H1 (cell line): Measurements from ENCODE around the gene PPP1R14C. TPM values are rescaled to one million over a fixed set of nuclear protein-coding genes. Genes with fewer than 3 reads are reported as not detected.

Experiments
- HDAC6 ChIP-seq: IDR thresholded peaks from one replicate; pipeline ENCODE4 v1.7.1; 2012; ENCODE audit warnings: low read depth, mild to moderate bottlenecking, inconsistent platforms, low read length, moderate library complexity
- MAFK ChIP-seq: IDR thresholded peaks from 2 replicates; pipeline ENCODE4 v1.6.1; 2012; ENCODE audit warnings: low read depth, mild to moderate bottlenecking, improper control_type of control experiment, low read length
- POU5F1 ChIP-seq: IDR thresholded peaks from 2 replicates; pipeline ENCODE4 v1.6.1; 2011; ENCODE audit warnings: low read depth, mild to moderate bottlenecking, low read length, moderate library complexity
- RBBP5 ChIP-seq: IDR thresholded peaks from 2 replicates; pipeline ENCODE4 v1.7.1; 2012; ENCODE audit warnings: low read depth, mild to moderate bottlenecking, inconsistent platforms, low read length, moderate library complexity, borderline replicate concordance
- RNF2 ChIP-seq: fragments of 200-900, 300-1000 bp; sonication (generic); IDR thresholded peaks from 2 replicates; pipeline ENCODE4 v1.7.1; 2016; ENCODE audit warnings: borderline replicate concordance, low read depth, mild to moderate bottlenecking, antibody characterized with exemption, low read length; ENCODE audit not compliant: poor library complexity, severe bottlenecking; ENCODE audit errors: missing control alignments
- polyA plus RNA-seq, 7 experiments: library from polyadenylated mRNA; depleted of rRNA in 3 of 7; stranded (reverse) in 5 of 7; unstranded in 2 of 7; fragments of >200 nt in 5 of 7; fragments of 200-250 nt in 2 of 7; gene quantifications; 1 replicate in 5 of 7; 2 replicates in 1 of 7; 4 replicates in 1 of 7; pipeline versions ENCODE4 v1.2.1 to v1.2.3, GENCODE V29; 2011 to 2013; ENCODE audit warnings: missing spikeins in 2 of 7, mixed read lengths in 2 of 7
- total RNA-seq: library from RNA; stranded (reverse); fragmentation: NEBNext Ultra II Directional; extraction: Animal tissue kit (Norgen Biotek cat#: 25700); gene quantifications from 2 replicates; pipeline ENCODE4 v1.2.1, GENCODE V29; 2021
- TF ChIP-seq, protein P1 (sequence below): IDR thresholded peaks from 2 replicates; pipeline ENCODE4 v1.6.1; 2012; ENCODE audit warnings: inconsistent platforms
- TF ChIP-seq, protein P2 (sequence below): IDR thresholded peaks from 2 replicates; pipeline ENCODE4 v1.6.1; 2012; ENCODE audit warnings: inconsistent platforms

The PPP1R14C gene
- total and polyA plus RNA-seq, 2 of the 8 experiments (the other 6 are each of a cell fraction or from before 2014, with no cell fraction given): 0.30 to 0.61 TPM

DNA sequence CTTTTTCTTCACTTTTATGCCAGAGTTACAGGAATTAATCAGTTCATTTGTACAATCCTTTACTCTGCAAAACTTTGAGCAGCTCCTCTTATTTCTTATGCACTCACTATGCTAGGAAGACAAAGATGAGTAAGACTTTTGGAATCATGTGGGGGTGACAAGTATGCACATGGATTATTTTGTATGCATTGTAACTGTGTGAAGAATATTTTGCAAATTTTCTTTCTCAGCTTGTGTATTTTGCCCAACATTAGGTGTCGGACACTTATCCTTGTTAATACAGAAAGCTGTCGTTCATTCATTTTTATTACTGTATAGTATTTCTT is 88.6 kb downstream of the PPP1R14C start (continued):
- TF ChIP-seq, protein P1, sequence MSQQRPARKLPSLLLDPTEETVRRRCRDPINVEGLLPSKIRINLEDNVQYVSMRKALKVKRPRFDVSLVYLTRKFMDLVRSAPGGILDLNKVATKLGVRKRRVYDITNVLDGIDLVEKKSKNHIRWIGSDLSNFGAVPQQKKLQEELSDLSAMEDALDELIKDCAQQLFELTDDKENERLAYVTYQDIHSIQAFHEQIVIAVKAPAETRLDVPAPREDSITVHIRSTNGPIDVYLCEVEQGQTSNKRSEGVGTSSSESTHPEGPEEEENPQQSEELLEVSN: no peak
- TF ChIP-seq HDAC6: no peak
- no peak for TF ChIP-seq MAFK
- no peak for TF ChIP-seq RNF2
- TF ChIP-seq POU5F1: no peak
- TF ChIP-seq RBBP5: no peak
- TF ChIP-seq, protein P2, sequence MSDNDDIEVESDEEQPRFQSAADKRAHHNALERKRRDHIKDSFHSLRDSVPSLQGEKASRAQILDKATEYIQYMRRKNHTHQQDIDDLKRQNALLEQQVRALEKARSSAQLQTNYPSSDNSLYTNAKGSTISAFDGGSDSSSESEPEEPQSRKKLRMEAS: no peak
- TF ChIP-seq, all 59 proteins: peak for 0
